Spleen (tissue), 7 donors: ENCODE results near the gene TAF7L.

Source experiments
- CTCF ChIP-seq, 11 experiments: fragments of 200-600 bp in 7 of 11; fragments of 450-650 bp in 4 of 11; sonication (generic) in 4 of 11; IDR thresholded peaks in 8 of 11; conservative IDR thresholded peaks in 3 of 11; 1 replicate in 7 of 11; 2 replicates in 4 of 11; pipeline versions ENCODE4 v1.4.0 to v1.8.0; 2016 to 2021; ENCODE audit warnings: antibody characterized with exemption in 11 of 11, inconsistent platforms in 4 of 11, mild to moderate bottlenecking in 1 of 11
- POLR2A ChIP-seq, 3 donors: fragments of 450-650 bp; IDR thresholded peaks; one replicate each; pipeline ENCODE4 v1.5.1; 2017; ENCODE audit warnings: antibody characterized with exemption in 3 of 3, mild to moderate bottlenecking in 1 of 3
- POLR2AphosphoS5 ChIP-seq, 3 donors: sonication (generic); formaldehyde crosslinking; IDR thresholded peaks; one replicate each; pipeline ENCODE4 v1.5.1; 2017; ENCODE audit warnings: antibody characterized with exemption in 3 of 3
- donor health status: DM: no; HTN: no; CAD: no; lungs with moderate emphysema.
- donor health status: DM: no; HTN: no; CAD: no.
- donor health status: DM: no; HTN: no; CAD: no.

DNA sequence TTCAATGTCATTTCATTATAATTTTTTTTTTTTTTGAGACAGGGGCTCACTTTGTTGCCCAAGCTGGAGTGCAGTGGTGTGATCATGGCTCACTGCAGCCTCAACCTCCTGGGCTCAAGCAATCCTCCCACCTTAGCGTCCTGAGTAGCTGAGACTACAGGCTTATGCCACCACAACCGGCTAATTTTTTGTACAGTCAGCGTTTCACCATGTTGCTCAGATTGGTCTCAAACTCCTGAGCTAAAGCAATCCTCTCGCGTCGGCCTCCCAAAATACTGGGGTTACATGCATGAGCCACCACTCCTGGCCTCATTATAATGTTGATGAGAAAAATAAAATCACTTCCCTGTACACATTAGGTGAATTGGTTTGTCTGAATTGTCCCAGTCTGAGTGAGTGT, 16.9 kb downstream of the TAF7L start:
- TF ChIP-seq POLR2AphosphoS5 (IDR thresholded peaks at IDR 0.05) (no peak), CTCF (IDR thresholded peaks at IDR 0.05 in 8 of 11, conservative IDR thresholded peaks at IDR 0.05 in 3 of 11) (no peak), POLR2A (IDR thresholded peaks at IDR 0.05) (no peak)
